NB4 (cell line): Measurements from ENCODE around the gene AMELX.

Source experiments
- DNase-seq: peaks from one replicate; pipeline ENCODE4 v3.0.0; 2010; ENCODE audit warnings: low read depth
- H3K4me3 ChIP-seq: one replicate; pipeline ENCODE4 v1.5.1; 2011; ENCODE audit warnings: mild to moderate bottlenecking, low read depth, low read length, moderate library complexity
- MYC ChIP-seq: IDR thresholded peaks from 2 replicates; pipeline ENCODE4 v1.6.1; 2011; ENCODE audit warnings: low read depth, low read length
- POLR2A ChIP-seq: IDR thresholded peaks from 2 replicates; pipeline ENCODE4 v1.6.1; 2011; ENCODE audit warnings: mild to moderate bottlenecking; ENCODE audit not compliant: insufficient read length; ENCODE audit errors: extremely low read depth
- TF ChIP-seq, protein P1 (sequence below): IDR thresholded peaks from 2 replicates; pipeline ENCODE4 v1.6.1; 2011; ENCODE audit warnings: low read depth, low read length
- TF ChIP-seq, protein P2 (sequence below): IDR thresholded peaks from one replicate; pipeline ENCODE4 v1.5.1; 2012; ENCODE audit warnings: low read depth, low read length

The AMELX gene

DNA sequence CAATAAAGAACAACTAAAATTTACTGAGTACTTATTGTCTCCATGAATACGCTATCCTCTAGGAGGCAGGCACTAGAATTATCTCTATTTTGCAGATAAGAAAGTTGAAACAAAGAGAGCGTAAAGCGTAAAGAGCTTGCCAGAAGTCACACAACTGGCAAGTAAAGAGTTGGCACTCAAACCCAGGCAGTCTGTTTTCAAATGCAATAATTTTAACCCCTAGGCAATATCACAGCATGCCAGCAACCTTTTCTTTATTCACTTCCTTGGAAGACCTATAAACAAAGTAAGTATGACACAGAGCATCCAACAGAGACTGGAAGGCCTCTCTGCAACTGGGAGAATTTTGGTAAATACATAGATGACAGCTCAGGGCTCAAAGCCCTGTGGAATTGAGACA is 23.2 kb upstream of the AMELX start:
- no peak overlapping the region for H3K4me3 ChIP-seq
- no peak for DNase-seq
- TF ChIP-seq, protein P1, sequence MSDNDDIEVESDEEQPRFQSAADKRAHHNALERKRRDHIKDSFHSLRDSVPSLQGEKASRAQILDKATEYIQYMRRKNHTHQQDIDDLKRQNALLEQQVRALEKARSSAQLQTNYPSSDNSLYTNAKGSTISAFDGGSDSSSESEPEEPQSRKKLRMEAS = no peak
- TF ChIP-seq, protein P2, sequence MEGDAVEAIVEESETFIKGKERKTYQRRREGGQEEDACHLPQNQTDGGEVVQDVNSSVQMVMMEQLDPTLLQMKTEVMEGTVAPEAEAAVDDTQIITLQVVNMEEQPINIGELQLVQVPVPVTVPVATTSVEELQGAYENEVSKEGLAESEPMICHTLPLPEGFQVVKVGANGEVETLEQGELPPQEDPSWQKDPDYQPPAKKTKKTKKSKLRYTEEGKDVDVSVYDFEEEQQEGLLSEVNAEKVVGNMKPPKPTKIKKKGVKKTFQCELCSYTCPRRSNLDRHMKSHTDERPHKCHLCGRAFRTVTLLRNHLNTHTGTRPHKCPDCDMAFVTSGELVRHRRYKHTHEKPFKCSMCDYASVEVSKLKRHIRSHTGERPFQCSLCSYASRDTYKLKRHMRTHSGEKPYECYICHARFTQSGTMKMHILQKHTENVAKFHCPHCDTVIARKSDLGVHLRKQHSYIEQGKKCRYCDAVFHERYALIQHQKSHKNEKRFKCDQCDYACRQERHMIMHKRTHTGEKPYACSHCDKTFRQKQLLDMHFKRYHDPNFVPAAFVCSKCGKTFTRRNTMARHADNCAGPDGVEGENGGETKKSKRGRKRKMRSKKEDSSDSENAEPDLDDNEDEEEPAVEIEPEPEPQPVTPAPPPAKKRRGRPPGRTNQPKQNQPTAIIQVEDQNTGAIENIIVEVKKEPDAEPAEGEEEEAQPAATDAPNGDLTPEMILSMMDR = no peak
- no peak for TF ChIP-seq POLR2A
- TF ChIP-seq MYC = no peak

DNA sequence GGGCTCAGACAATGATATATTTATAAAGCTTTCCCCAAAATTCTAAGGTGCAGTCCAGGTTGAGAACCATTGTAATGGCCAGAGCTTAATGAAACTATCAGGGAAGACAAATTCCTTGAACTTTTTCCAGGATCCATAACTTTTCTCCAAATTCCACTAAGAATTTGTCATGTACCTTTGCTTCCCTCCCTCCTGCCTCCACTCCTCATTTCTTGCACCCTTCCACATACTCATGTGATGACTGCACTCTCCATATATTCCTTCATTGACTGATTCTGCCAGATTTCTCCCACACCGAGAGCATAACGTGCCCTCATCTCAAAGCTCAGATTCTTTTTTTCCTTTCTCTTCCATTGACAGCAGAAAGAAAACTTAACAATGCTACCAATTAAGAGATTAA is 20.9 kb upstream of the AMELX start:
- no peak overlapping the region for H3K4me3 ChIP-seq
- TF ChIP-seq, protein P2 = no peak
- TF ChIP-seq MYC (no peak), POLR2A (no peak)
- TF ChIP-seq, protein P1 = no peak
- no peak for DNase-seq

DNA sequence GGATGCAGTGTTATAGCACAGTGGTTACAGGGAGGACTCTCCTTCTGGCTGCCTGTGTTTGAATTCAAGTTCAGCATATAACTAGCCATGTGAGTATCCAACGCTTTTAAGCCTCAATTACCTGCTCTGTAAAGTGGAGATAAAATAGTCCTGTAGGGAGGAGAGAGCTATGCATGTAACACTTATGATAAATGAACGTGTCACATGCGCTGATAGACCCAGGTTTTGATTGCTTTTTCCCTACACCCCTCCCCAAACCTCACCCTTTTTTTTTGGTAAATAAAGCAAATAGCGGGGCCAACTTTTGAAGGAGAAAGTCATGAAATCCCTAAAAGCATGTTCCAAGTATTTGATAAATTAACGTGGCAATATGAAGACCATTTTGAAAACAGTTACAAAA is 20.4 kb upstream of the AMELX start:
- DNase-seq = no peak

DNA sequence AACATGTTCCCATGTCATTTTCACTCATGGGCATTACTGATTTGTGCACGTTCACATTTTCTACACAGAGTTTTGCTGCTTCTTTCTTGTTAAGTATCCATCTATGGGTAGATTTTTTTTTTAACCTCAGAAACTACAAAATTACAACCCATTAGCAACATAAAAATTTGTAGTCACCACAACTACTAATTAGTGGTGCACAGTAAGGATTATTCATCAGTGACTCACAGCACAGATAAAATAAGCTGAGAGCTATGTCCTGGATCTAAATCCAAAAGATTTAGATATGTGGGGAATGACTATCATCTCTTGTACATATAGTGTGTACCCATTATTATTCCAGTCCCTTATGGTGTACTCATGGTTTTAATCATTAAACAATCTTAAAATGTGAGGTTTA is 19.7 kb upstream of the AMELX start:
- no peak overlapping the region for H3K4me3 ChIP-seq
- DNase-seq = no peak
- TF ChIP-seq POLR2A (no peak), MYC (no peak)
- TF ChIP-seq, protein P2 = no peak
- TF ChIP-seq, protein P1 = no peak

More for the DNA sequence above, 20.4 kb upstream of the AMELX start:
- H3K4me3 ChIP-seq = no peak overlapping the region
- TF ChIP-seq POLR2A (no peak), MYC (no peak)
- TF ChIP-seq, protein P2 = no peak
- TF ChIP-seq, protein P1 = no peak

DNA sequence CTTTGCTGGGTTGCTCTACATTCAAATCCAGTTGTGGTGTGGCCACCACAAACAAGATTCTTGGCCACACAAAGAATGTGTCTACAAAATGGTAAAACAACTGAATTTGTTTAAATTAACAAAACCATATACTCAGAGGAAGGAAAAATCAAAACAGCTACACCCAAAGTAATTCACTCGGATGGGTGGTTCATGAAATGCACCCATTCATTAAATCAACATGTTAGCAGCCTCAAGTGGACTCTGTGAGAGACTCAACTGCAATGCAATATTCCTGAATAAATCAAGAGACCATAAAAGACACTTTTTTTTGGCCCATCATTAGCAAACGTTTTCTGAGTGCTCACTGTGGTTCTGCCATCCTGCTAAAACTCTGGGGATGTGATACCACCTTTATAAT is 11.2 kb upstream of the AMELX start:
- no peak overlapping the region for H3K4me3 ChIP-seq
- no peak for TF ChIP-seq POLR2A
- TF ChIP-seq, protein P2 = no peak
- TF ChIP-seq, protein P1 = no peak
- no peak for TF ChIP-seq MYC
- no peak for DNase-seq

DNA sequence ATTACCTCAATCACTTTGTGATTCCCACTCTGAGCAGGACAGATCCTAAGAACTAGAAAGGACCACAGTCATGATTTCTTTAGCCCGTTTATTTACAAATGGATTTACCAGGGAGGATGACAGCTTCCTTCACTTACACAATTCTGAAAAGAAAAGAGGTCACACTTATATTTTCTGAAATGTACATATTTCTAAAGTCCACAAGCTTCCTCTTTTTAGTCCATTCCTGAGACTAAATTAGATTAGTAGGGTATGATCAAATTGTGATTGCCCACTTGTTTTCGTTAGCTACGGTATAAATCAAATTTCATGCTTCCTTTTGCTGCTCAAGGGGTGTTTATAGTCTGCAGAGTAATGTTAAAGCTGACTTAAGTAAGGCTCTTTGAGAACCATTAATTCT is 7.6 kb upstream of the AMELX start:
- TF ChIP-seq, protein P2 = no peak
- TF ChIP-seq MYC = no peak
- no peak overlapping the region for H3K4me3 ChIP-seq
- no peak for DNase-seq
